GM19463 (cell line): Measurements from ENCODE around the gene DAO.

Experiments used
- ATAC-seq: cut with Tn5 transposase; IDR thresholded peaks from one replicate; pipeline ENCODE4 v1.9.1; 2021; ENCODE audit warnings: mild to moderate bottlenecking, moderate library complexity; ENCODE audit not compliant: unreplicated experiment

DAO gene

GRCh38 chr12:108918206-108918605, 38.3 kb downstream of the DAO start:
- ATAC-seq, result no peak

- ATAC-seq, result no peak
These were observed 39.2 kb downstream of the DAO start for GRCh38 chr12:108918960-108919642.

- ATAC-seq, result no peak
These were observed 42.1 kb downstream of the DAO start for GRCh38 chr12:108921946-108922345.

- no peak for ATAC-seq
These were observed 43.0 kb downstream of the DAO start for GRCh38 chr12:108922918-108923317.

GRCh38 chr12:108928695-108929094, 48.8 kb downstream of the DAO start:
- ATAC-seq, result no peak

GRCh38 chr12:108930155-108930554, 50.3 kb downstream of the DAO start:
- ATAC-seq, result peak; percentile 48

GRCh38 chr12:108930756-108931155, 50.9 kb downstream of the DAO start:
- no peak for ATAC-seq

- ATAC-seq, result no peak
These were observed 54.1 kb downstream of the DAO start for GRCh38 chr12:108933949-108934348.

GRCh38 chr12:108935159-108935763, 55.4 kb downstream of the DAO start:
- no peak for ATAC-seq

- ATAC-seq, result no peak
These were observed 58.5 kb downstream of the DAO start for GRCh38 chr12:108938247-108938924.

GRCh38 chr12:108939594-108939993, 59.7 kb downstream of the DAO start:
- ATAC-seq, result no peak

- ATAC-seq, result no peak
These were observed 60.2 kb downstream of the DAO start for GRCh38 chr12:108940138-108940537.

GRCh38 chr12:108947097-108947496, 67.2 kb downstream of the DAO start:
- ATAC-seq, result no peak

GRCh38 chr12:108948367-108948766, 68.5 kb downstream of the DAO start:
- no peak for ATAC-seq

GRCh38 chr12:108949976-108950375, 70.1 kb downstream of the DAO start:
- ATAC-seq, result no peak
